Measurements from ENCODE around the gene C18orf63.

- TF ChIP-seq, protein P1, sequence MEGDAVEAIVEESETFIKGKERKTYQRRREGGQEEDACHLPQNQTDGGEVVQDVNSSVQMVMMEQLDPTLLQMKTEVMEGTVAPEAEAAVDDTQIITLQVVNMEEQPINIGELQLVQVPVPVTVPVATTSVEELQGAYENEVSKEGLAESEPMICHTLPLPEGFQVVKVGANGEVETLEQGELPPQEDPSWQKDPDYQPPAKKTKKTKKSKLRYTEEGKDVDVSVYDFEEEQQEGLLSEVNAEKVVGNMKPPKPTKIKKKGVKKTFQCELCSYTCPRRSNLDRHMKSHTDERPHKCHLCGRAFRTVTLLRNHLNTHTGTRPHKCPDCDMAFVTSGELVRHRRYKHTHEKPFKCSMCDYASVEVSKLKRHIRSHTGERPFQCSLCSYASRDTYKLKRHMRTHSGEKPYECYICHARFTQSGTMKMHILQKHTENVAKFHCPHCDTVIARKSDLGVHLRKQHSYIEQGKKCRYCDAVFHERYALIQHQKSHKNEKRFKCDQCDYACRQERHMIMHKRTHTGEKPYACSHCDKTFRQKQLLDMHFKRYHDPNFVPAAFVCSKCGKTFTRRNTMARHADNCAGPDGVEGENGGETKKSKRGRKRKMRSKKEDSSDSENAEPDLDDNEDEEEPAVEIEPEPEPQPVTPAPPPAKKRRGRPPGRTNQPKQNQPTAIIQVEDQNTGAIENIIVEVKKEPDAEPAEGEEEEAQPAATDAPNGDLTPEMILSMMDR (conservative IDR thresholded peaks at IDR 0.05; ENCODE audit: low read length) = no peak
- TF ChIP-seq EZH2phosphoT487 (IDR thresholded peaks at IDR 0.05; ENCODE audit: borderline replicate concordance, low read depth, low read length) = no peak
These were observed 23.1 kb upstream of the C18orf63 start for GRCh38 chr18:74292541-74292858.

All from OCI-LY7 (cell line).